Caco-2 (cell line): ENCODE data around the gene DPP10. TPM values are rescaled to one million over a fixed set of nuclear protein-coding genes. Genes with fewer than 3 reads are reported as not detected.

ENCODE experiments used
- BruUV-seq: library from RNA; stranded (reverse); fragments of 400-500 nt; replicated peaks from 2 replicates; lab custom pipeline; 2021; lab: Mats Ljungman, UMichigan
- CTCF ChIA-PET: fragments of 300-600 bp; sonication (Branson Sonifier 250); formaldehyde crosslinking; loops from one replicate; lab custom pipeline; 2022; ENCODE audit warnings: antibody characterized with exemption; lab: Charles Lee
- POLR2A ChIA-PET: fragments of 300-600 bp; sonication (Branson Sonifier 250); formaldehyde crosslinking; loops from one replicate; lab custom pipeline; 2022; ENCODE audit warnings: antibody characterized with exemption; lab: Charles Lee
- DNase-seq, 2 experiments: peaks; one replicate each; pipeline versions ENCODE4 v3.0.0 to v3.0.0-alpha.2; 2020 to 2022
- H3K27me3 ChIP-seq: replicated peaks from 2 replicates; pipeline ENCODE4 v1.6.0; 2011; ENCODE audit warnings: low read length; ENCODE audit not compliant: control insufficient read depth, insufficient read depth
- H3K36me3 ChIP-seq: 2 replicates; pipeline ENCODE4 v1.5.1; 2011; ENCODE audit warnings: low read length; ENCODE audit not compliant: control insufficient read depth, insufficient read depth
- H3K4me1 ChIP-seq: fragments of 250-450 bp; sonication (Bioruptor Pico); 2 replicates; pipeline ENCODE4 v1.5.1; 2020; ENCODE audit warnings: mild to moderate bottlenecking
- H3K4me3 ChIP-seq: 2 replicates; pipeline ENCODE4 v1.5.1; 2011; ENCODE audit warnings: low read depth, mild to moderate bottlenecking, control low read depth, low read length
- H3K9me3 ChIP-seq: fragments of 250-450 bp; sonication (Bioruptor Pico); 2 replicates; pipeline ENCODE4 v1.5.1; 2020; ENCODE audit warnings: mild to moderate bottlenecking, moderate library complexity
- H3K27ac Mint-ChIP-seq: one replicate; pipeline ENCODE4 v1.8.0; 2022; ENCODE audit warnings: mixed read lengths; ENCODE audit not compliant: unreplicated experiment
- H3K27me3 Mint-ChIP-seq: one replicate; pipeline ENCODE4 v1.8.0; 2022; ENCODE audit warnings: mixed read lengths; ENCODE audit not compliant: insufficient read depth, unreplicated experiment
- H3K36me3 Mint-ChIP-seq: one replicate; pipeline ENCODE4 v1.8.0; 2022; ENCODE audit warnings: mild to moderate bottlenecking, mixed read lengths; ENCODE audit not compliant: insufficient read depth, unreplicated experiment
- H3K4me1 Mint-ChIP-seq: one replicate; pipeline ENCODE4 v1.8.0; 2022; ENCODE audit warnings: low read depth, mixed read lengths; ENCODE audit not compliant: unreplicated experiment
- H3K4me3 Mint-ChIP-seq: one replicate; pipeline ENCODE4 v1.8.0; 2022; ENCODE audit warnings: mild to moderate bottlenecking, moderate library complexity, mixed read lengths; ENCODE audit not compliant: unreplicated experiment
- H3K9me3 Mint-ChIP-seq: one replicate; pipeline ENCODE4 v1.8.0; 2022; ENCODE audit warnings: mixed read lengths; ENCODE audit not compliant: unreplicated experiment
- CTCF ChIP-seq, 2 experiments: fragments of 200-600 bp in 1 of 2; IDR thresholded peaks; 1 replicate in 1 of 2; 2 replicates in 1 of 2; pipeline versions ENCODE4 v1.5.1 to v1.8.0; 2011 to 2022; ENCODE audit warnings: antibody characterized with exemption in 1 of 2, control low read depth in 1 of 2, inconsistent platforms in 1 of 2, low read depth in 1 of 2, low read length in 1 of 2, mild to moderate bottlenecking in 1 of 2, moderate library complexity in 1 of 2; ENCODE audit not compliant: insufficient read depth in 1 of 2, severe bottlenecking in 1 of 2, unreplicated experiment in 1 of 2
- intact Hi-C: fragments of 100-400 bp; cut with micrococcal nuclease; formaldehyde crosslinking; loops from one replicate; pipeline ENCODE4 v1.10.0; 2022; ENCODE audit not compliant: unreplicated experiment
- total RNA-seq: library from RNA; stranded (reverse); gene quantifications from 2 replicates; pipeline ENCODE4 v1.2.3, GENCODE V29; 2022

DPP10 gene
- total RNA-seq, 1 experiment from 2014 or later, result not detected

GRCh38 chr2:115094441-115094840 is 652.0 kb downstream of the DPP10 start:
- Mint-ChIP-seq H3K4me3 (no peak overlapping the region), H3K4me1 (no peaks in the 10 kb centered on the region), H3K27ac (no peak overlapping the region), H3K27me3 (peaks cover 1% of the 10 kb centered on the region), H3K36me3 (no peaks in the 10 kb centered on the region), H3K9me3 (peaks cover 21% of the 10 kb centered on the region)
- no peak for TF ChIP-seq CTCF (IDR thresholded peaks at IDR 0.05; ENCODE audit: insufficient read depth in 1 of 2, low read depth in 1 of 2, low read length in 1 of 2, severe bottlenecking in 1 of 2, unreplicated experiment in 1 of 2)
- Histone ChIP-seq H3K27me3 (no peaks in the 10 kb centered on the region), H3K4me3 (no peak overlapping the region), H3K9me3 (no peaks in the 10 kb centered on the region), H3K4me1 (no peaks in the 10 kb centered on the region), H3K36me3 (no peaks in the 10 kb centered on the region)
- ChIA-PET POLR2A (no interaction called here), CTCF (no interaction called here)
- intact Hi-C loops, result no loop called here
- BruUV-seq, result no TSS peak
- DNase-seq, result no peak

- intact Hi-C loops, result no loop called here
- no peak for TF ChIP-seq CTCF (IDR thresholded peaks at IDR 0.05; ENCODE audit: insufficient read depth in 1 of 2, low read depth in 1 of 2, low read length in 1 of 2, severe bottlenecking in 1 of 2, unreplicated experiment in 1 of 2)
- Histone ChIP-seq H3K36me3 (no peaks in the 10 kb centered on the region), H3K4me3 (no peak overlapping the region), H3K4me1 (no peaks in the 10 kb centered on the region), H3K27me3 (no peaks in the 10 kb centered on the region), H3K9me3 (no peaks in the 10 kb centered on the region)
- ChIA-PET POLR2A (no interaction called here), CTCF (no interaction called here)
- H3K36me3 Mint-ChIP-seq, result no peaks in the 10 kb centered on the region
- no peaks in the 10 kb centered on the region for H3K27me3 Mint-ChIP-seq
- H3K27ac Mint-ChIP-seq, result no peak overlapping the region
- BruUV-seq, result no TSS peak
- DNase-seq, result no peak
- no peak overlapping the region for H3K4me3 Mint-ChIP-seq
- H3K4me1 Mint-ChIP-seq, result no peaks in the 10 kb centered on the region
- no peaks in the 10 kb centered on the region for H3K9me3 Mint-ChIP-seq
Measured at GRCh38 chr2:115105966-115106365, 663.5 kb downstream of the DPP10 start.

GRCh38 chr2:115115135-115115534 is 672.7 kb downstream of the DPP10 start:
- TF ChIP-seq CTCF (IDR thresholded peaks at IDR 0.05; ENCODE audit: insufficient read depth in 1 of 2, low read depth in 1 of 2, low read length in 1 of 2, severe bottlenecking in 1 of 2, unreplicated experiment in 1 of 2), result no peak
- H3K9me3 ChIP-seq, result no peaks in the 10 kb centered on the region
- no peaks in the 10 kb centered on the region for H3K4me1 ChIP-seq
- intact Hi-C loops, result no loop called here
- no peaks in the 10 kb centered on the region for H3K9me3 Mint-ChIP-seq
- no peaks in the 10 kb centered on the region for H3K36me3 Mint-ChIP-seq
- no peaks in the 10 kb centered on the region for H3K36me3 ChIP-seq
- H3K27ac Mint-ChIP-seq, result no peak overlapping the region
- H3K4me3 ChIP-seq, result no peak overlapping the region
- no TSS peak for BruUV-seq
- CTCF ChIA-PET, result no interaction called here
- no peak overlapping the region for H3K4me3 Mint-ChIP-seq
- no peak for DNase-seq
- POLR2A ChIA-PET, result no interaction called here
- H3K27me3 ChIP-seq, result no peaks in the 10 kb centered on the region
- H3K4me1 Mint-ChIP-seq, result no peaks in the 10 kb centered on the region
- peaks cover 3% of the 10 kb centered on the region for H3K27me3 Mint-ChIP-seq
